NT2/D1 (cell line): ENCODE measurements around the gene SCN8A.

Source experiments
- DNase-seq: peaks from one replicate; pipeline ENCODE4 v3.0.0-alpha.2; 2011; ENCODE audit warnings: low read depth, low spot score
- H3K27me3 ChIP-seq: 2 replicates; pipeline ENCODE4 v1.6.0; 2011; ENCODE audit warnings: mild to moderate bottlenecking; ENCODE audit not compliant: insufficient read length, insufficient read depth
- H3K36me3 ChIP-seq: 2 replicates; pipeline ENCODE4 v1.6.1; 2011; ENCODE audit warnings: mild to moderate bottlenecking, low read length, mixed read lengths; ENCODE audit not compliant: insufficient read depth, insufficient read length
- H3K4me1 ChIP-seq: 2 replicates; pipeline ENCODE4 v1.5.1; 2011; ENCODE audit not compliant: insufficient read depth, insufficient read length
- H3K4me3 ChIP-seq: 2 replicates; pipeline ENCODE4 v1.5.1; 2011; ENCODE audit warnings: low read depth; ENCODE audit not compliant: insufficient read length
- H3K9ac ChIP-seq: 2 replicates; pipeline ENCODE4 v1.6.0; 2011; ENCODE audit warnings: low read depth; ENCODE audit not compliant: insufficient read length
- H3K9me3 ChIP-seq: 2 replicates; pipeline ENCODE4 v1.5.1; 2011; ENCODE audit warnings: mild to moderate bottlenecking, low read length; ENCODE audit not compliant: insufficient read depth
- SUZ12 ChIP-seq: IDR thresholded peaks from 2 replicates; pipeline ENCODE4 v1.6.1; 2011; ENCODE audit not compliant: insufficient read length, insufficient read depth; ENCODE audit errors: extremely low read depth
- YY1 ChIP-seq: IDR thresholded peaks from 2 replicates; pipeline ENCODE4 v1.6.1; 2011; ENCODE audit not compliant: insufficient read length, insufficient read depth
- ZNF274 ChIP-seq: IDR thresholded peaks from 2 replicates; pipeline ENCODE4 v1.6.1; 2011; ENCODE audit warnings: mild to moderate bottlenecking, low read depth, low read length

SCN8A gene

DNA sequence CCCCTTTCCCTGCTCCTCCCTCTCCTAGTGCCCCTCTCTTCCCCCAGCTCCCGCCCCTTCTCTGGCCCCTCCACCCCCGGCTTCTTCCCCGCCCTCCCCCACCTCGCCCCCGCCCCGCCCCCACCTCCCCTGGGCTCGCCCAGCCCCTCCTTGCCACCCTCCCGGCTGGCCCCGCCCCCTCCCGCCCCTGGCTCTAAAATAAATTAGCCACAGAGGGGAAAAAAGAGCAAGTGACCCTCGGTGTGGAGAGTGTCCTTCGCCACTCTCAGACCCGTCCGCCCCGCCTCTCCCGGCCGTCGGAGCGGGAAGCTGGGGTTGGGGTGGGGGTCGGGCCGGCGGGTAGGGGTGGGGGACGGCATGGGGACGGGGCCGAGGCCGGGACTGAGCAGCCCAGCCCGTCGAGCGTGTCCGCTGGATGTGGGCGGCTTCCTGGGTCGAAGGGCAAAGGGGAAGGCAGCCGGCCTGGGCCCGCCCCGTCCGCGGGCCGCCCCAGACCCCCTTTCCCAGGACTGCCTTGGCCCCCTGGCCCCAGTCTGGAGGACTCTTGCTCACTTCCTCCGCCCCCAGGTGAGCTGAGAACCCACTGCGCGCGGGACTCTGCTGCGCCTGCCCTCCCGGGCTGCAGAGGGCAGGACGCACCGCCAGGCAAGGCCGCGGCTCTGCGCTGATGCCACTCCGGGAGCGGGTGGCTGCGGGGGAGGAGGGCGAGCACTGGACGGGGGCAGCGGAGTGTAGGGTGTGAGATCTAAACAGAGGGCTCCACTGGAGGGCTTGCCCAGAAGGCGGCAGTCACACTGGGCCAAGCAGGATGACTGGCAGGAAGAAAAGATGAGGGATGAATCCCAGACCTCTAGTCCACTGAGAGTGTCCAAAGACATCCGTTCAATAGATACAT, 258.1 kb downstream of the SCN8A start:
- H3K4me1 ChIP-seq = peaks cover 40% of the 10 kb centered on the region
- peak overlapping the region; percentile 85 for H3K9ac ChIP-seq
- H3K9me3 ChIP-seq = no peaks in the 10 kb centered on the region
- peaks cover 21% of the 10 kb centered on the region for H3K36me3 ChIP-seq
- peak overlapping the region; percentile 65 for H3K4me3 ChIP-seq
- H3K27me3 ChIP-seq = no peaks in the 10 kb centered on the region
- TF ChIP-seq YY1 = no peak
- no peak for TF ChIP-seq ZNF274
- TF ChIP-seq SUZ12 = no peak
- DNase-seq = no peak

DNA sequence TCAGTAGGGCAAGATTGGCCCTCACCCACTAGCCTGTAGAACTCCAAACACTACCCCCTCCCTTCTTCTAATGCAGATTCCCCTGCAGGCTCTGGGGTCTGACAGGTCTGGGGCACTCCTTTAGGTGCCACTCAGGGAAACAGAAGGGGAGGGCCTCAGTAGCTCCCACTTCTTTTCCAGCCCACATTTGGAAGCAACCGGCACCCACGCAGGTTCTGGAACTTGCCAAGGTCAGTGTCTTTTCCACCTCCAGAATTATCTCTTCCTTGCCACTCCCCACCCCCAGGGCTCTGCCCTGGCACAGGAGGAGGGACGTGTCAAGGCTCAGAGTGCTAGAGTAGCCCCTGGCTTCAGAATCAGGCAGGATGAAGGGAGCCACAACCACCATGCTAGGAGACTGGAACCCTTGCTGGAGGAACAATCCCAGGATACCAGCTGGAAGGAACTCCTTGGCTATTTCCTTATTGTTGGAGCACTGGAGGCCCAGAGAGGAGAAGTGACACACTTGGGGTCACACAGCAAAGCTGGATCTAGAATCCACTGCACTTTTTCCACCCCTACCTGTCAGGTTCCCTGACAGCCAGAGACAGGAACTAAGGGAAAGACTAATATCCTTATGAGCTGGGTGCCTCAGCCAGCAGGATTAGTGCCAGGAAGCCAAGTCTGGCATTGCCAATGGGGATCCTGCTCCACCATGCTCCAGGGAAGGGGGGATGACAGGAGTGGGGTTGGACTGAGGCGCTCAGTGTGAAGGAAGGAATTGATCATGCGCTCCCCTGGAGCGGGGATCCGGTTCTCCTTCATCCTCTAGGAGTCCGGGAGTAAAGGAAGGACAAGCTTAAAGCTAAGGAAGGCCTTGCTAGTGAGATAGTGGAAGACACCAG, 259.3 kb downstream of the SCN8A start:
- H3K9ac ChIP-seq = peak overlapping the region; percentile 85
- DNase-seq = no peak
- H3K36me3 ChIP-seq = peaks cover 11% of the 10 kb centered on the region
- TF ChIP-seq ZNF274 = no peak
- TF ChIP-seq YY1 = no peak
- TF ChIP-seq SUZ12 = no peak
- H3K27me3 ChIP-seq = no peaks in the 10 kb centered on the region
- H3K4me3 ChIP-seq = peak overlapping the region; percentile 65
- H3K4me1 ChIP-seq = peaks cover 34% of the 10 kb centered on the region
- no peaks in the 10 kb centered on the region for H3K9me3 ChIP-seq

DNA sequence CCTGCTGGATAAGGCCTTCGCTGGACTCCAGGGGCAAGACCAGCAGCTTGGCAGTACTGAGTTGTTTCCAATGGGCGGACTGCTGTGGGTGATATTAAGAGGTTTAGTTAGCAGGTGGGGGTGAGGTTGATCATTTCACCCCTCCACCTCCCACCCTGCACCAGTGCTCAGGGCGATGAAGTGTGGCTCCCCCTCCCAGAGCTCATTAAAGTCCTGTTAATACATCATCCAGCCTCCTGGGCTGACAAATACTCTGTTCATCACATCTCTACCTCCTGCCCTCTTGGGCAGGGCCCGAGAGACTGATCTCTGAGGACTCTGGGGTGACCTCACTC, 259.9 kb downstream of the SCN8A start:
- H3K4me3 ChIP-seq = no peak overlapping the region
- no peak for DNase-seq
- no peaks in the 10 kb centered on the region for H3K9me3 ChIP-seq
- H3K9ac ChIP-seq = no peak overlapping the region
- TF ChIP-seq ZNF274 (no peak), YY1 (no peak), SUZ12 (no peak)
- no peaks in the 10 kb centered on the region for H3K27me3 ChIP-seq
- H3K4me1 ChIP-seq = peaks cover 28% of the 10 kb centered on the region
- peaks cover 8% of the 10 kb centered on the region for H3K36me3 ChIP-seq

DNA sequence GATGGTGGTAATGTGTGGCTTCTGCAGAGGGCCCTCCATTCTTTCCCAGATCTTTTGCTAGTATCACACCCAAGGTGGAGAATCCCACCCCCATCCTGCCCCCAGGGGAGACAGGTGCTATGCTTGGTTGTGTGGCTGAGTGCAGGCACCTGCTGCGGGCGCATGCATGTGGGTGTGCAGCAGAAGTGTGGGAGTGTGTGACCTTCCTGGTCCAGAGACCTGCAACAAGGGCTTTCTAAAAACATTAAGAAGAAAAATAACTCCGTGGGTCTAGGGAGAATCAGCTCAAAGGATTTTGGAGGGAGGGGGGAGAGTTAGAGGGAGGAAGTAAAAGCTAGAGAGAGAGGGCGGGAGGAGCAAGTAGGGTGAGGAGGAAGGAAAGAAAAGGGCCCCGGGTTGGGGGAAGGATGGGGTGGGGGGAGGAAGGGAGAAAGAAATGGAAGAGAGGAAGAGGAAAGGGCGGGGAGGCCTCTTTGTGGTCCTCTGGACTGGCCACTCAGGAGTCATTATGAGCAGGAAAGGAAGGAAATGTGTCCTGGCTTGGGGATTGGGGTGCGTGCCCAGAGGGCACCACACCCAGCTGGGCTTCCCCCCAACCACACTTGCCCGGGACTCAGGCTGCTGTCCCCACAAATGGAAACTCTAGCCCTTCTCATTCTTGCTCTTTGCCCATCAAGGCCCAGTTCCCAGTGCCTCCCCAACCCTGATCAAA, 260.5 kb downstream of the SCN8A start:
- no peaks in the 10 kb centered on the region for H3K27me3 ChIP-seq
- peaks cover 22% of the 10 kb centered on the region for H3K4me1 ChIP-seq
- H3K4me3 ChIP-seq = no peak overlapping the region
- TF ChIP-seq ZNF274 (no peak), YY1 (no peak), SUZ12 (no peak)
- DNase-seq = no peak
- no peak overlapping the region for H3K9ac ChIP-seq
- no peaks in the 10 kb centered on the region for H3K9me3 ChIP-seq
- peaks cover 6% of the 10 kb centered on the region for H3K36me3 ChIP-seq

DNA sequence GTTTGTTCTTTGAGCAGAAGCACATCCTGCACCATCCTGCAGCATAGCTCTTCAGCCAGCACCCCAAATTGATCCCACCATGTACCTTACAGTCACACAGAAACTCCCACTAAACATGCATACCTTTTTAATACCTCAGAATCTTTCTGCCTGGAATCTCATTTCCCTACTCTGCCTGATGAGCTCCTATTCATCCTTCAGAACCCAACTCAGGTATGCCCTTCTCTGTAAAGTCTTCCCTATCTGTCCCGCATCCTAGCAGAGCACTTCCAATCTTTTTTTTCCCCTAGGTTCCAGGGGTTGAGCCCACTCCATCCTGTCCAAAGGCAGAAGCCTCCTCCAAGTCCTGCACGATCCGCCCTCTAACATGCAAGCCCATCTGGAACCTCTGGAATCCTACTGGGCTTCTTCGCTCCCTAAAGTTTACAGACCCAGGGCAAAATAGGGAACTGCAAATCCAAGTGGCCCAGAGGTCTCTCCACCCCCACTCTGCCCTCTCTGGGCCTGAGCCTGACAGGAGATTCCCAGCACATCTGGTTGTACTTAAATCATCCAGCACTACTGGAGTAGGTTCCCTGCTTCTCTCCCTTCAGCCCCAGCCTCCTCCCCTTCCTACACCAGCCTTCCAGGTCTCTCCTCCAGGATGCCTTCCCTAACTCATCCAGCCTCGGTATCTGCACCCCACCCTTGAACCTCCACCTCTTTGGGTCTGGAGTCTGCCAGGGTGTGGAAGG, 261.5 kb downstream of the SCN8A start:
- Histone ChIP-seq H3K27me3 (no peaks in the 10 kb centered on the region), H3K4me3 (no peak overlapping the region), H3K9ac (no peak overlapping the region), H3K36me3 (peaks cover 6% of the 10 kb centered on the region), H3K4me1 (peaks cover 21% of the 10 kb centered on the region), H3K9me3 (no peaks in the 10 kb centered on the region)
- no peak for DNase-seq
- TF ChIP-seq ZNF274 (no peak), YY1 (no peak), SUZ12 (no peak)

DNA sequence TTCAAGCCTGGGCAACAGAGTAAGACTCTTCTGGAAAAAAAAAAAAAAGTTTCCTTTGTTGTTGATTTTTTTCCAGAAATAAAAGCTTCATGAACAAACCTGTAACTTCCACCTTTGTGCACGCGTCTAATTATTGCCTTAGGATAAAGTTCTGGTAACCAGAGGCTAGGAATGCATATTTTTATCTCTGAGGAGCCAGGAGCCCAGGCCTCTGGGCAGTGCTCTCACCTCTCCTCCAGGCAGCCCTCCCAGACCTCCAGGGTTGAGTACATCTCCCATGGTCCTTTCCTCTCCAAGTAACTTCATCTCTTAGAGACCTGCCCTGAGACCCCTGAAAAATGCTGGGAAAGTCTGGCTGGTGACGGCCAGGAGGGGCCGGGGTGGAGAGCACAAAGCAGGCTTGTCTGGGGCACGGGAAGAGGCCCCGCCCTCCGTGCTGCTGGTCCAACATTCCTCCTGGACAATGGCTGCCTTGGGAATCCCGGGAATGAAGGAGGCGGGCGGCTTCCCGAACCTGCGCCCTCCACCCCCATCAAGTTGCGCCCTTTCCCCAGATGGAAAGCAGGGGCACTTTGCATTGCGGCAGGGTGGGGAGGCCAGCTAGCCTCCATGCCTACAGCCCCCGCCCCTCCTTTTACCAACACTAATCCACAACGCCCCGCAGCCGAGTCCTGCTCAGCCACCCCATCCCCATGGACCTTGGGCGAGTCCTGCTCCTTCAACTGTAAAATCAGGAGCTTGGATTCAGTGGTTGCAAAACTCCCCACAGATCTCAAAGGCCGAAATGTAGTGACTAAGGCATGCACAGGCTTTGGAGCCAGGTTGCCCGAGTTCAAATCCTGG, 264.8 kb downstream of the SCN8A start:
- peak; percentile 92 for DNase-seq
- no peak for TF ChIP-seq ZNF274
- no peak for TF ChIP-seq SUZ12
- peak; percentile 67 for TF ChIP-seq YY1
- H3K36me3 ChIP-seq = peaks cover 2% of the 10 kb centered on the region
- no peaks in the 10 kb centered on the region for H3K27me3 ChIP-seq
- peaks cover 8% of the 10 kb centered on the region for H3K4me1 ChIP-seq
- no peaks in the 10 kb centered on the region for H3K9me3 ChIP-seq
- peak overlapping the region; percentile 80 for H3K9ac ChIP-seq
- H3K4me3 ChIP-seq = peak overlapping the region; percentile 34
